Small intestine (tissue), 7 donors: ENCODE measurements around the gene GLDC. TPM values are rescaled to one million over a fixed set of nuclear protein-coding genes. Genes with fewer than 3 reads are reported as not detected.

ENCODE experiments used
- DNase-seq, 2 donors: peaks; one replicate each; pipeline versions ENCODE4 v3.0.0 to v3.0.0-alpha.2; 2013
- FAIRE-seq: peaks from 2 replicates; lab custom pipeline; 2012; peaks lifted over from hg19 to GRCh38; lab: Jason Lieb, UNC
- H3K27ac ChIP-seq, 3 donors: one replicate each; pipeline ENCODE4 v1.5.1; 2013; ENCODE audit warnings: low read length in 2 of 3, mild to moderate bottlenecking in 2 of 3, control low read depth in 1 of 3, inconsistent platforms in 1 of 3, low read depth in 1 of 3, moderate library complexity in 1 of 3
- H3K27me3 ChIP-seq, 3 donors: one replicate each; pipeline ENCODE4 v1.6.1; 2013; ENCODE audit warnings: low read length in 3 of 3, inconsistent platforms in 1 of 3; ENCODE audit not compliant: control insufficient read depth in 3 of 3, insufficient read depth in 3 of 3
- H3K36me3 ChIP-seq, 3 donors: one replicate each; pipeline ENCODE4 v1.6.1; 2013; ENCODE audit warnings: low read length in 3 of 3, inconsistent platforms in 1 of 3, low read depth in 1 of 3, mild to moderate bottlenecking in 1 of 3, moderate library complexity in 1 of 3; ENCODE audit not compliant: control insufficient read depth in 3 of 3, insufficient read depth in 2 of 3
- H3K4me1 ChIP-seq, 3 donors: one replicate each; pipeline ENCODE4 v1.6.1; 2013; ENCODE audit warnings: low read length in 2 of 3, inconsistent platforms in 1 of 3, low read depth in 1 of 3, mild to moderate bottlenecking in 1 of 3, moderate library complexity in 1 of 3; ENCODE audit not compliant: control insufficient read depth in 3 of 3, insufficient read depth in 2 of 3
- H3K4me3 ChIP-seq, 3 donors: one replicate each; pipeline ENCODE4 v1.5.1; 2013; ENCODE audit warnings: low read length in 3 of 3, control low read depth in 1 of 3, inconsistent platforms in 1 of 3, low read depth in 1 of 3, mild to moderate bottlenecking in 1 of 3, moderate library complexity in 1 of 3
- H3K9me3 ChIP-seq, 2 donors: one replicate each; pipeline ENCODE4 v1.6.1; 2013; ENCODE audit warnings: low read depth in 1 of 2, low read length in 1 of 2; ENCODE audit not compliant: control insufficient read depth in 2 of 2, insufficient read depth in 1 of 2
- WGBS, 3 donors: extraction: QIAGEN DNeasy Blood & Tissue Kit; methylation state at CpG; one replicate each; pipeline ENCODE4 v1.1.7; 2013; 5-methylcytosine and 5-hydroxymethylcytosine counted together
- polyA plus RNA-seq, 4 donors: library from polyadenylated mRNA; stranded (reverse) in 3 of 4; unstranded in 1 of 4; fragments of 200-250 nt in 3 of 4; fragments of 120-200 nt in 1 of 4; gene quantifications; one replicate each; pipeline versions ENCODE4 v1.2.1 to v1.2.3, GENCODE V29; 2013
- donor health status: healthy with polysubstance abuse.
- donor health status: control.
- donor health status: control.
- donor health status: Bipolar disorder and iron deficiency.
- donor health status: healthy.

The GLDC gene
- polyA plus RNA-seq, 4 donors = 0.63 to 8.4 (median 0.81) TPM; not detected in 1

- Histone ChIP-seq H3K9me3 (no peaks in the 10 kb centered on the region), H3K27ac (no peak overlapping the region), H3K27me3 (no peaks in the 10 kb centered on the region), H3K4me1 (peaks cover 0 to 3% (median 0%) of the 10 kb centered on the region in 3 donors), H3K4me3 (no peak overlapping the region), H3K36me3 (no peaks in the 10 kb centered on the region)
- 29 to 53% (median 42%) methylated on average over 2 of the region's 2 CpGs for WGBS, 3 donors
- DNase-seq (no peak), FAIRE-seq (no peak)
Observed at GRCh38 chr9:6590334-6590733, 55.2 kb downstream of the GLDC start.

- FAIRE-seq = no peak
- WGBS, 3 donors = 42 to 56% (median 48%) methylated on average over 5 of the region's 5 CpGs
- no peaks in the 10 kb centered on the region for H3K4me1 ChIP-seq
Observed at GRCh38 chr9:6584881-6585597, 60.5 kb downstream of the GLDC start.

DNA sequence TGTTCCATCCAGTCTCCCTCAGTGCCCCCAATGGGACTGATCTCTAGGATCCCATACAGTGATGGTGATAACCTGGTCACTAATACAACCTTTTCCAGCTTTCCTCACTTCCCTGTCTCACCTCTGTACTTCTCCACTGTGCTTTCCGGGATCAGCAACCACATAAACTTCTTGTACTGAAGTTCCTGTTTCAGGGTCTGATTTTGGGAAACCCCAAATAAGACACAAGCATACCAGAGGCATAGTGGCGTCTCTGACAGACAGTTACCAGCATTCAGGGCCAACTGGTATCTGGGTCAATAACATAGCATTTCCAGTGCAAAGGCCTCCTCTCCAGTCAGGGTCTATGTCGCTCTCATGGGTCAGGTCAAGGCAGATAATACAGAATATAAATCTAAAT, 64.3 kb downstream of the GLDC start:
- 79 to 92% (median 80%) methylated on average over 3 of the region's 3 CpGs for WGBS, 3 donors
- H3K27ac ChIP-seq = no peak overlapping the region
- DNase-seq = no peak
- H3K4me3 ChIP-seq = no peak overlapping the region
- no peaks in the 10 kb centered on the region for H3K4me1 ChIP-seq
- H3K27me3 ChIP-seq = no peaks in the 10 kb centered on the region
- FAIRE-seq = no peak
- no peaks in the 10 kb centered on the region for H3K9me3 ChIP-seq
- no peaks in the 10 kb centered on the region for H3K36me3 ChIP-seq

More at GRCh38 chr9:6584881-6585597, 60.5 kb downstream of the GLDC start:
- H3K4me3 ChIP-seq = no peak overlapping the region
- no peaks in the 10 kb centered on the region for H3K9me3 ChIP-seq
- peak; percentile 46 to 51 for DNase-seq
- no peaks in the 10 kb centered on the region for H3K36me3 ChIP-seq
- H3K27ac ChIP-seq = no peak overlapping the region
- H3K27me3 ChIP-seq = no peaks in the 10 kb centered on the region

- no peak overlapping the region for H3K4me3 ChIP-seq
- FAIRE-seq (no peak), DNase-seq (no peak)
- H3K27ac ChIP-seq = no peak overlapping the region
- no peaks in the 10 kb centered on the region for H3K4me1 ChIP-seq
- no peaks in the 10 kb centered on the region for H3K9me3 ChIP-seq
- H3K36me3 ChIP-seq = no peaks in the 10 kb centered on the region
- H3K27me3 ChIP-seq = no peaks in the 10 kb centered on the region
- WGBS, 3 donors = 85 to 92% (median 86%) methylated on average over 6 of the region's 6 CpGs
Observed at GRCh38 chr9:6579613-6580012, 65.9 kb downstream of the GLDC start.

DNA sequence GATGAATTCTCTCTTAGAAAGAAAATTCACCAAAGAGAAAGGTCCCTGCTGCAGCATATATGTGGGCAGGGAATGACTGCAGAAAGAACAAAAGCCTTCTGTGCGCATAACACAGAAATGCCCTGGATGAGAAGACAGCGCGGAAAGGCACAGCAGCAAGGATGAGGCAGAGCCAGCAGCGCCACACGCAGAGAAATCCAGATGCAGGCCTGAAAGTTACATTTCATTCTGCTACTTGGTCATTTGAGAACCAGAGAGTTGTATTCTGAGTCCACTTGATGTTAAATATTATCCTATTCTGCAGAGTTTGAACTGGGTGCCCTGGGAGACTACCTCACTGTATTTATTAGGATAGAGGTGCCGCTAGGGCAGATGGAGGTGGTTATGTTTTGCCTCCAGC, 68.5 kb downstream of the GLDC start:
- Histone ChIP-seq H3K9me3 (no peaks in the 10 kb centered on the region), H3K4me1 (no peaks in the 10 kb centered on the region), H3K4me3 (no peak overlapping the region), H3K27ac (no peak overlapping the region), H3K36me3 (no peaks in the 10 kb centered on the region), H3K27me3 (no peaks in the 10 kb centered on the region)
- FAIRE-seq (no peak), DNase-seq (no peak)
- WGBS, 3 donors = 89 to 96% (median 92%) methylated on average over 6 of the region's 6 CpGs

GRCh38 chr9:6575324-6576034, 70.0 kb downstream of the GLDC start:
- no peak overlapping the region for H3K27ac ChIP-seq
- 69 to 79% (median 71%) methylated on average over 4 of the region's 4 CpGs for WGBS, 3 donors
- DNase-seq (no peak), FAIRE-seq (no peak)
- H3K36me3 ChIP-seq = no peaks in the 10 kb centered on the region
- no peaks in the 10 kb centered on the region for H3K9me3 ChIP-seq
- no peaks in the 10 kb centered on the region for H3K27me3 ChIP-seq
- H3K4me1 ChIP-seq = no peaks in the 10 kb centered on the region
- H3K4me3 ChIP-seq = no peak overlapping the region

- 86 to 87% (median 86%) methylated on average over 5 of the region's 5 CpGs for WGBS, 3 donors
- Histone ChIP-seq H3K4me3 (no peak overlapping the region), H3K27me3 (peaks cover 0 to 2% (median 0%) of the 10 kb centered on the region in 3 donors), H3K4me1 (no peaks in the 10 kb centered on the region), H3K9me3 (no peaks in the 10 kb centered on the region), H3K27ac (no peak overlapping the region), H3K36me3 (no peaks in the 10 kb centered on the region)
- DNase-seq (no peak), FAIRE-seq (no peak)
Observed at GRCh38 chr9:6567140-6567591, 78.4 kb downstream of the GLDC start.

GRCh38 chr9:6566409-6567139, 79.0 kb downstream of the GLDC start:
- DNase-seq (no peak), FAIRE-seq (no peak)
- H3K27me3 ChIP-seq = peaks cover 0 to 2% (median 0%) of the 10 kb centered on the region in 3 donors
- H3K4me1 ChIP-seq = no peaks in the 10 kb centered on the region
- 73 to 83% (median 78%) methylated on average over 10 of the region's 10 CpGs for WGBS, 3 donors
- no peaks in the 10 kb centered on the region for H3K36me3 ChIP-seq
- no peak overlapping the region for H3K4me3 ChIP-seq
- no peaks in the 10 kb centered on the region for H3K9me3 ChIP-seq
- no peak overlapping the region for H3K27ac ChIP-seq
